ENCODE measurements around the gene TNFSF10. TPM values are rescaled to one million over a fixed set of nuclear protein-coding genes. Genes with fewer than 3 reads are reported as not detected.
"Not testable (repeated sequence)": the region's sequence is repeated elsewhere in the genome, so short reads cannot be mapped to it uniquely, and the experiment has no call there.

Gene TNFSF10
- total RNA-seq, 2 experiments from 2014 or later, result 21.5 to 23.6 TPM

DNA sequence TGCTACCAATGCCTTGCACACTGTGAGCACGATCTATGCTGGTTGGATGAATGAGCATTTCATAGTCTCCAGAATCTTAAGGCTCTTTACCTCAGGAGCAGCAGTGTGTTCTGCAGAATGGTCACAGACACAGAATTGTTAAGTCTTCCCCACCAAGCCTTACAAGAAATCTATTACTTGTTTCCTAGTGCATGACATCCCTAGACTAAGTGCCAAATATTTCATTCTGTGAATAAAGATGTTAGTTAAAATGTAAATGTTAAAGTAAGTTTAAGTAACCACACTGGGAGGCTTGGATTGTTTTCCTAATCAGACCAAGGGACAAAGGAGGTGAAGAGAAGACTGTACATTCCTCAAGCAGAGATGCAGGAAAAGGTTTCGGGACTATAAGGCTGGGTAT lies 4.1 kb upstream of the TNFSF10 start:
- CTCF ChIA-PET, result interaction anchor here (4.2 kb wide), 1 partner anchor 68 kb away, joined by 39 read pairs; no protein-coding TSS in a partner anchor
- Mint-ChIP-seq H3K9me3 (no peaks in the 10 kb centered on the region), H3K4me1 (ENCODE audit: low read depth) (peaks cover 27% of the 10 kb centered on the region)

DNA sequence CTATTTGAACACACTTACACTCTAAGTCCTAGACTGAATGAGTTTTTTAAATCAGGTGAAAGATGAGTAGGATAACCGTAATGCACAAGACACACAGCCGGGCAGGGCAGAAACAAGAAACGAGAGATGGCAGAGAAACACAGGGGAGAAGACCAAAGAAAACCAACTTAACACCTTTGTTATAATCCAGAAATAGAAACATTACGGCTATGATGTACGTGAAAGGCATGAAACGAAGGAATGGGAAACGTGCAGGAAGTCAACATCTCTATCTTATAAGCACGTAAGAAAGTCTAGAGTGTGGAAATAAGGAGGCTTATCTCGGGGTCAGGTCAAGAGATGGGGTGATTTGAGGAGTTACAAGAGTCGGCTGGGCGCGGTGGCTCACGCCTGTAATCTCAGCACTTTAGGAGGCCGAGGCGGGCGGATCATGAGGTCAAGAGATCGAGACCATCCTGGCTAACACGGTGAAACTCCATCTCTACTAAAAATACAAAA lies 1.9 kb upstream of the TNFSF10 start:
- Mint-ChIP-seq H3K4me1 (ENCODE audit: low read depth) (peaks cover 39% of the 10 kb centered on the region), H3K4me3 (no peak overlapping the region), H3K27ac (no peak overlapping the region), H3K9me3 (no peaks in the 10 kb centered on the region), H3K36me3 (ENCODE audit: low read depth) (peaks cover 18% of the 10 kb centered on the region), H3K27me3 (no peaks in the 10 kb centered on the region)
- DNase-seq (no peak), ATAC-seq (no peak)
- TF ChIP-seq, protein P1, sequence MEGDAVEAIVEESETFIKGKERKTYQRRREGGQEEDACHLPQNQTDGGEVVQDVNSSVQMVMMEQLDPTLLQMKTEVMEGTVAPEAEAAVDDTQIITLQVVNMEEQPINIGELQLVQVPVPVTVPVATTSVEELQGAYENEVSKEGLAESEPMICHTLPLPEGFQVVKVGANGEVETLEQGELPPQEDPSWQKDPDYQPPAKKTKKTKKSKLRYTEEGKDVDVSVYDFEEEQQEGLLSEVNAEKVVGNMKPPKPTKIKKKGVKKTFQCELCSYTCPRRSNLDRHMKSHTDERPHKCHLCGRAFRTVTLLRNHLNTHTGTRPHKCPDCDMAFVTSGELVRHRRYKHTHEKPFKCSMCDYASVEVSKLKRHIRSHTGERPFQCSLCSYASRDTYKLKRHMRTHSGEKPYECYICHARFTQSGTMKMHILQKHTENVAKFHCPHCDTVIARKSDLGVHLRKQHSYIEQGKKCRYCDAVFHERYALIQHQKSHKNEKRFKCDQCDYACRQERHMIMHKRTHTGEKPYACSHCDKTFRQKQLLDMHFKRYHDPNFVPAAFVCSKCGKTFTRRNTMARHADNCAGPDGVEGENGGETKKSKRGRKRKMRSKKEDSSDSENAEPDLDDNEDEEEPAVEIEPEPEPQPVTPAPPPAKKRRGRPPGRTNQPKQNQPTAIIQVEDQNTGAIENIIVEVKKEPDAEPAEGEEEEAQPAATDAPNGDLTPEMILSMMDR (IDR thresholded peaks at IDR 0.05), result no peak
- intact Hi-C loops (cut with micrococcal nuclease), result no loop called here
- ChIA-PET CTCF (interaction anchor here (0.8 kb wide), 1 partner anchor 70 kb away, joined by 3 read pairs; no protein-coding TSS in a partner anchor), POLR2A (no interaction called here)

More for the DNA sequence above, 4.1 kb upstream of the TNFSF10 start:
- no peak overlapping the region for H3K4me3 Mint-ChIP-seq
- TF ChIP-seq, protein P1 (IDR thresholded peaks at IDR 0.05), result no peak
- H3K36me3 Mint-ChIP-seq (ENCODE audit: low read depth), result no peaks in the 10 kb centered on the region
- intact Hi-C loops (cut with micrococcal nuclease), result no loop called here
- no peak overlapping the region for H3K27ac Mint-ChIP-seq
- POLR2A ChIA-PET, result no interaction called here
- DNase-seq (no peak), ATAC-seq (no peak)
- no peaks in the 10 kb centered on the region for H3K27me3 Mint-ChIP-seq

DNA sequence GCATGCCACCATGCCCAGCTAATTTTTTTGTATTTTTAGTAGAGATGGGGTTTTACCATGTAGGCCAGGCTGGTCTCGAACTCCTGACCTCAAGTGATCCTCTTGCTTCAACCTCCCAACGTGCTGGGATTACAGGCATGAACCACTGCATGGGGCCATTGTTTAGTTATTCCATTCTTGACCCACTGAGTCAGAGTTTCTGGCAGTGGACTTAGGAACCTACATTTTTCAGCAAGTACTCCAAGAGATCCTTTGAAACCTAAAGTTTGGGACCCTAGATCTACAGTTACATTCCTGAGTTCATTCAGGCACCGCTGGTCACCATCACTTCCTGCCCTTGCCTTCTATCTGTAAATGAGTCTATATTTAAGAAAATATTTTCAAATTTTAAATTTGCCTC lies 1.4 kb upstream of the TNFSF10 start:
- intact Hi-C loops (cut with micrococcal nuclease), result no loop called here
- TF ChIP-seq, protein P1 (IDR thresholded peaks at IDR 0.05), result no peak
- Mint-ChIP-seq H3K27ac (no peak overlapping the region), H3K9me3 (no peaks in the 10 kb centered on the region), H3K27me3 (no peaks in the 10 kb centered on the region), H3K36me3 (ENCODE audit: low read depth) (peaks cover 21% of the 10 kb centered on the region), H3K4me3 (no peak overlapping the region), H3K4me1 (ENCODE audit: low read depth) (peaks cover 40% of the 10 kb centered on the region)
- no peak for ATAC-seq
- DNase-seq, result no peak
- CTCF ChIA-PET, result interaction anchor here (3.5 kb wide), 1 partner anchor 71 kb away, joined by 45 read pairs; no protein-coding TSS in a partner anchor
- POLR2A ChIA-PET, result interaction anchor here (0.9 kb wide), 1 partner anchor 65 kb away, joined by 3 read pairs; no protein-coding TSS in a partner anchor

DNA sequence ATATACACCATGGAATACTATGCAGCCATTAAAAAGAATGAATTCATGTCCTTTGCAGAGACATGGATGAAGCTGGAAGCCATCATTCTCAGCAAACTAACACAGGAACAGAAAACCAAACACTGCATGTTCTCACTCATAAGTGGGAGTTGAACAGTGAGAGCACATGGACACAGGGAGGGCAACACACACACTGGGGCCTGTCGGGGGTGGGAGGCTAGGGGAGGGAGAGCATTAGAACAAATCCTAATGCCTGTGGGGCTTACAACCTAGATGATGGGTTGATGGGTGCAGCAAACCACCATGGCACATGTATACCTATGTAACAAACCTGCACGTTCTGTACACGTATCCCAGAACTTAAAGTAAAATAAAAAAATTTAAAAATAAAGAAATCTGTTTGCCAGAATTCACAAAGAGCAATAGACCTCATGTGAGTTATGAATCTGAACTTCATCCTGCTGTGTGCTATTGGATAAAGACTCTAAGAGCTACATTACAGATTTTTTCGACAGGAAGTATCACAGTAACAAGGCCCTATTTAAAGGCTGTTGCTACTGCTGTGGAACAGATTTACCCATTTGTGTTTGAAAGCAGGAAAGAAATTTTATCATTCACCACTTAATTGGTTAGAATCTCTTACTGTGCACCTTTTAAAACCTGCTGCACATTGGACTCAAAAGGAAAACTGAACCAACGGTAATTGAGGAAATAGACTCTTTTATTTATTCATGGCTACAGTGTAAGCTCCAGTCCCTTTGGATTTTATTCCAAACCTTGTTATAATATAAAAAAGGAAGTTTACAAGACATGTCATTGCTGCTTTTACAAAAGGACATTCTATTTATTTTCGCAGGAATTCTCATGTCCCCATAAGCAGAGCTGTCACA lies 1.1 kb downstream of the TNFSF10 start:
- ChIA-PET POLR2A (interaction anchor here (0.9 to 2.5 kb wide), 8 partner anchors 9 to 74 kb away, joined by 3 to 14 read pairs (median 7); no protein-coding TSS in a partner anchor), CTCF (interaction anchor here (0.9 to 3.5 kb wide), 4 partner anchors 41 to 73 kb away, joined by 3 to 45 read pairs (median 4); no protein-coding TSS in a partner anchor)
- ATAC-seq, H3K9me3 Mint-ChIP-seq, H3K27me3 Mint-ChIP-seq: not testable (repeated sequence)
- Mint-ChIP-seq H3K4me3 (peak overlapping the region; percentile 92), H3K36me3 (ENCODE audit: low read depth) (peaks cover 29% of the 10 kb centered on the region), H3K4me1 (ENCODE audit: low read depth) (peaks cover 60% of the 10 kb centered on the region), H3K27ac (peak overlapping the region; percentile 91)
- DNase-seq, result peak; percentile 42
- intact Hi-C loops (cut with micrococcal nuclease), result loop anchor here (2.0 kb wide), 1 partner anchor 41 kb away; no protein-coding TSS in a partner anchor

DNA sequence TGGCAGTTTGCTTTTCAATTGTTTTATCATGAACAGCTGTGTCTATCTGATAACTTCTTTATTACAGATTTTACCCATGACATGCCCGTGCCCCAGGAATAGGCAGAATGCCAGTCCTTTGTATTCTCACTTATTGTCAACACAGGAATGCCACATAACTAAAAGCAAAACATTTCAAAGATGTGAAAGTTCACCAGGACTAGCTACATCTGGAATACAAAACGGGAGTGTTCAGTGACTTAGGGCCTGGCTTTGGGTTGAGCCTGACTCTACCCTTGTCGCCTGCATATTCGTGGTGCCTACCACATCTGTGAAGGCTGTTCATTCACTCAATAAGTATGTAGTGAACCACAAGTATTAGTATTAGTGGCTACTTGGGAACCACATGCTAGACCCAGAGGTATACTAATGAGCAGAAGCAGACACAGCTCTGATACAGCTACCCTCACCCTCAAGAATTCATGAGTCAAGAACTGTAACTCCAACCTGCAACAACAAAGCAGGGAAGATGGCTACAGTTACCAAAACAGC lies 2.9 kb downstream of the TNFSF10 start:
- DNase-seq (peak; percentile 45), ATAC-seq (peak; percentile 19)
- ChIA-PET CTCF (interaction anchor here (0.9 to 6.5 kb wide), 6 partner anchors 9 to 75 kb away, joined by 3 to 78 read pairs (median 4); no protein-coding TSS in a partner anchor), POLR2A (interaction anchor here (0.9 to 2.3 kb wide), 5 partner anchors 10 to 75 kb away, joined by 4 to 15 read pairs (median 6); no protein-coding TSS in a partner anchor)
- peaks cover 75% of the 10 kb centered on the region for H3K4me1 Mint-ChIP-seq (ENCODE audit: low read depth)
- peak overlapping the region; percentile 92 for H3K4me3 Mint-ChIP-seq
- no peaks in the 10 kb centered on the region for H3K27me3 Mint-ChIP-seq
- H3K9me3 Mint-ChIP-seq, result no peaks in the 10 kb centered on the region
- H3K27ac Mint-ChIP-seq, result peak overlapping the region; percentile 90
- TF ChIP-seq, protein P1 (IDR thresholded peaks at IDR 0.05), result no peak
- peaks cover 45% of the 10 kb centered on the region for H3K36me3 Mint-ChIP-seq (ENCODE audit: low read depth)
- intact Hi-C loops (cut with micrococcal nuclease), result loop anchor here (2.0 kb wide), 1 partner anchor 42 kb away; no protein-coding TSS in a partner anchor
